Testis (tissue), 2 donors: ENCODE results near the gene C10orf105.

ENCODE experiments used
- CTCF ChIP-seq, 3 experiments: fragments of 450-650 bp in 2 of 3; fragments of 200-600 bp in 1 of 3; sonication (generic) in 1 of 3; IDR thresholded peaks; one replicate each; pipeline ENCODE4 v1.5.1; 2016 to 2019; ENCODE audit warnings: antibody characterized with exemption in 3 of 3, mild to moderate bottlenecking in 2 of 3, moderate library complexity in 1 of 3
- POLR2A ChIP-seq: fragments of 450-650 bp; IDR thresholded peaks from one replicate; pipeline ENCODE4 v1.6.1; 2017; ENCODE audit warnings: antibody characterized with exemption, mild to moderate bottlenecking, moderate library complexity

DNA sequence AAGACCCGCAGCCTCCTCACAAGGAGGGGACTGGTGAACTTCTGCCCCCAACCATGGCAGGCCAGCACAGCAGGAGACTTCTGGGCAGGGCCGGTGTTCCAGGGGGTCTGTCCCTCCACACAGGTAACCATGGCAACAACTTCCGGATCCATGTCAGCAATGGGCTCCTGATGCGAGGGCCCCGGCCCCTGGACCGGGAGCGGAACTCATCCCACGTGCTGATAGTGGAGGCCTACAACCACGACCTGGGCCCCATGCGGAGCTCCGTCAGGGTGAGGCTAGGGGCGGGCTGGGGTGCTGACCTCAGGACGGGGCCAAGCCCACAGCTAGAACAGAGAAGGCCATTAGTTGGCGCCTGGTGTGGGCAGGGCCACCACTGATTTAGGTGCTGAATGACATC lies 5.7 kb upstream of the C10orf105 start:
- TF ChIP-seq CTCF (IDR thresholded peaks at IDR 0.05) (no peak), POLR2A (no peak)
